WTC11 (cell line): ENCODE measurements around the gene ACSF2.

Experiments used
- E2F1 ChIP-seq: sonication (generic); formaldehyde crosslinking; IDR thresholded peaks from 2 replicates; pipeline ENCODE4 v1.8.0; 2022; ENCODE audit warnings: mild to moderate bottlenecking, missing genetic modification reagents
- RELA ChIP-seq: sonication (generic); formaldehyde crosslinking; IDR thresholded peaks from 2 replicates; pipeline ENCODE4 v1.8.1; 2022; ENCODE audit warnings: missing genetic modification reagents, mild to moderate bottlenecking, borderline replicate concordance
- SMAD4 ChIP-seq: sonication (generic); formaldehyde crosslinking; IDR thresholded peaks from 2 replicates; pipeline ENCODE4 v1.8.0; 2022; ENCODE audit warnings: mild to moderate bottlenecking, missing genetic modification reagents
- SP1 ChIP-seq: sonication (generic); formaldehyde crosslinking; conservative IDR thresholded peaks from 2 replicates; pipeline ENCODE4 v1.8.1; 2022; ENCODE audit warnings: missing genetic modification reagents
- USF2 ChIP-seq: sonication (generic); formaldehyde crosslinking; IDR thresholded peaks from 2 replicates; pipeline ENCODE4 v1.8.1; 2023; ENCODE audit warnings: mild to moderate bottlenecking, missing genetic modification reagents, moderate library complexity
- ZNF512 ChIP-seq: sonication (generic); formaldehyde crosslinking; IDR thresholded peaks from 2 replicates; pipeline ENCODE4 v1.8.1; 2022; ENCODE audit warnings: missing genetic modification reagents, borderline replicate concordance
- TF ChIP-seq, protein P1 (sequence below): fragments of 200-600 bp; IDR thresholded peaks from 2 replicates; pipeline ENCODE4 v1.8.0; 2022; ENCODE audit warnings: antibody characterized with exemption

DNA sequence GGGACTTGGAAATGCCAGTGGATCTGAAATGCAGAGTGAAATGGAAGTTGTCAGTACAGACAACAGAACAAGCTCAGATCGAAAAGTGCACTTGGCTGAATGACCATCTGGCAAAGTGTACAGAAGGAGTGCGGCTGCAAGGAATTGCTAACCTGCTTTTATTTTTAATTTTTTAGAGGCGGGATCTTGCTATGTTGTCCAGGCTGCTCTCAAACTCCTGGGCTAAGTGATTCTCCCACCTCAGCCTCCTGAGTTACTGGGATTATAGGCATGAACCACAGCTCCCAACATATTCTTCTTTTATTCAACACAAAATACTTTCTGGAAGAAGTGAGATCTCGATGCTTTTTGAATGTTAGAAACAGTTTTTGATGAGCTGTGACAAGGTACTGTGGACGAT is 32.3 kb upstream of the ACSF2 start:
- TF ChIP-seq RELA (CRISPR knock-in tag) = no peak
- TF ChIP-seq, protein P1, sequence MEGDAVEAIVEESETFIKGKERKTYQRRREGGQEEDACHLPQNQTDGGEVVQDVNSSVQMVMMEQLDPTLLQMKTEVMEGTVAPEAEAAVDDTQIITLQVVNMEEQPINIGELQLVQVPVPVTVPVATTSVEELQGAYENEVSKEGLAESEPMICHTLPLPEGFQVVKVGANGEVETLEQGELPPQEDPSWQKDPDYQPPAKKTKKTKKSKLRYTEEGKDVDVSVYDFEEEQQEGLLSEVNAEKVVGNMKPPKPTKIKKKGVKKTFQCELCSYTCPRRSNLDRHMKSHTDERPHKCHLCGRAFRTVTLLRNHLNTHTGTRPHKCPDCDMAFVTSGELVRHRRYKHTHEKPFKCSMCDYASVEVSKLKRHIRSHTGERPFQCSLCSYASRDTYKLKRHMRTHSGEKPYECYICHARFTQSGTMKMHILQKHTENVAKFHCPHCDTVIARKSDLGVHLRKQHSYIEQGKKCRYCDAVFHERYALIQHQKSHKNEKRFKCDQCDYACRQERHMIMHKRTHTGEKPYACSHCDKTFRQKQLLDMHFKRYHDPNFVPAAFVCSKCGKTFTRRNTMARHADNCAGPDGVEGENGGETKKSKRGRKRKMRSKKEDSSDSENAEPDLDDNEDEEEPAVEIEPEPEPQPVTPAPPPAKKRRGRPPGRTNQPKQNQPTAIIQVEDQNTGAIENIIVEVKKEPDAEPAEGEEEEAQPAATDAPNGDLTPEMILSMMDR = no peak
- no peak for TF ChIP-seq SMAD4 (CRISPR knock-in tag)
- no peak for TF ChIP-seq ZNF512 (CRISPR knock-in tag)
- TF ChIP-seq E2F1 (CRISPR knock-in tag) = no peak
- TF ChIP-seq USF2 (CRISPR knock-in tag) = no peak
- no peak for TF ChIP-seq SP1
